ENCODE results near the gene CKMT2.

Gene CKMT2

DNA sequence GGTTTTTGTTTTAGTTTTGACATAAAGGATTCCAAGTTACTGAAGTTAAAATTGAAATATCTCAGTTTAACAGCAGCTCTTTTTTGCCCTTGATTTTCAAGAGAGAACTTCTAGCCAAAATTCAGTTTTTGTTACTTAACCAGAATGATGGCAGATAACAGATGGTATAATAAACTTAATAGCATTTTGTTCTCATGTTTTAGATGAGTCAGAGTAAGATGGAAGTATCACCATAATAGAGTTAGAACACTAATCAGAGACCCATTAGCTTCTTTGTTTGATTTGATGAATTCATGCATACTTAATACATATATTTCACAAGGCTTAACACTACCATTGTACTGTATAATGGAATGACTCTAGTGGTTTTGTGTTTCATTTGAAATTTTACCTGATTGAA, 80.2 kb downstream of the CKMT2 start:
- no peak for DNase-seq

DNA sequence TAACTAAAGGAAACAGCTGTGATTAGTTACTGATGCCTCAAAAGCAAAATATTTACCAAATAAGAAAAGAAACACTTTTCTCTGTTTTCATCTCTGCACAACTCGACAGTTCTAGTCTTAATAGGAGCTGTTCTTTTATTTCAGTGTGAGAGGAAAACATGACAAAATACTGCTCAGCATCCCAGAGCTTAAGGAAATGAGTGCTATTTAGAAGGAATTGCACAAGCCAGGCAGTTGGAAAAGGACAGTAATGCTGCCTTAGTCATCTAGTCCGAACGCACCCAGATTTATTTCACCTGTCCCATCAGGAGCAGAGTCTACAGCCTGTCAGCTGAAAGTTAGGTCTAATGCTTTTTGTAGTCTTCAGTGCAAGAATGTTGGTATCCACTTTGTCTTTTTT, 80.6 kb downstream of the CKMT2 start:
- DNase-seq = no peak

DNA sequence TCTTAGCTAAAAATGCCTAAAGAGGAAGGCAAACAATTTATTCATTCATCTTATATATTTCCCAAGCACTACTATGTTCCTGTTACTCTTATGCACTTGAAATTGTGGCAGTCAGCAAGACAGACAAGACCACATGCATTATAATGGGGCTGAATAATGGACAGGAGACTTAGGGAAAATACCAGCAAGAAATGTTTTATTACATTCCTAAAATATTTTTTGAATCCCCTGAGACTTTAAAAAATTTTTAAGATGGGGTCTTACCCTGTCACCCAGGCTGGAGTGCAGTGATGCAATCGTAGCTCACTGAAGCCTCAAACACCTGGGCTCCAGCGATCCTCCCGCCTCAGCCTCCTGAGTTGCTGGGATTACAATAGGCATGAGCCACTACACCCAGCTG, 81.5 kb downstream of the CKMT2 start:
- no peak for DNase-seq

DNA sequence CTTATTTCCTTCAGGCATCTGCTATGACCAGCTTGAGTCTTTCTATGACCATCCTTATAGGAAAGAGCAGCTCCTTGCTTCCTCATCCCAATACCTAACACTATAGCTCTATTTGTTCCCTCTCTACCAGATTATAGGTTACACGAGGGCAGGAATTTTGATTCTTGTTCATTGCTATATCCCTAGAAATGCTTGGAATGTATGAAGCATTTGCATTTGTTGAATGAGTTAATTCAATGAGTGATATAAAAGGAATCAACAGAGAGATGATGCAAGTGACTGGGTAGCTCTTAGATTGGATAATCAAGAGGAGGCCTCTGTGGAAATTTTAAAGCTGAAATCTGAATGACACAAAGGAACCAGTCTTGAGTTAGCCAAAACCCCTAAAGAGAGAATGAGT, 82.2 kb downstream of the CKMT2 start:
- no peak for DNase-seq

DNA sequence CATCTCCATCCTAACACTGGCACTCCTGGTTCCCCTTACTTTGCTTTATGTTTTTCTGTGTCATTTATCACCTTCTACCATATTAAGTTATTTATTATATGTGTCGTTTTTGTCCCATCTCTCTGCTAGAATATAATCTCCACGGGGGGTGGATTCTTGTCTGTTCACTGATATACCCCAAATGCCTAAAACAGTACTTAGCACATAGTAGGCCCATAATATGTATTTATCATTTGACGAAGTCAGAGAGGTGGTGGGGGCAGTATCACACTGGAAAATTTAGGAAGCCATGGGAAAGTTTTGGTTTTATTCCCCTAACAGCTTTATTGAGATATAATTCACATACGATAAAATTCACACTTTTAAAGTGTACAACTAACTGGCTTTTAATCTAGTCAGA, 82.7 kb downstream of the CKMT2 start:
- DNase-seq = no peak

All from kidney glomerular epithelial cell (primary cell).